Mammary epithelial cell (primary cell): Measurements from ENCODE around the gene GTPBP1.

Source experiments
- EZH2 ChIP-seq: IDR thresholded peaks from 2 replicates; pipeline ENCODE4 v1.6.1; 2012; ENCODE audit warnings: low read length, inconsistent platforms, borderline replicate concordance
- TF ChIP-seq, protein P1 (sequence below), 2 donors: IDR thresholded peaks in 1 of 2; conservative IDR thresholded peaks in 1 of 2; 2 replicates each; pipeline ENCODE4 v1.5.1; 2011 to 2012; ENCODE audit warnings: inconsistent platforms in 2 of 2, low read length in 2 of 2, mild to moderate bottlenecking in 2 of 2, control low read depth in 1 of 2, low read depth in 1 of 2; ENCODE audit not compliant: insufficient read depth in 1 of 2; ENCODE audit errors: extremely low read depth in 1 of 2

DNA sequence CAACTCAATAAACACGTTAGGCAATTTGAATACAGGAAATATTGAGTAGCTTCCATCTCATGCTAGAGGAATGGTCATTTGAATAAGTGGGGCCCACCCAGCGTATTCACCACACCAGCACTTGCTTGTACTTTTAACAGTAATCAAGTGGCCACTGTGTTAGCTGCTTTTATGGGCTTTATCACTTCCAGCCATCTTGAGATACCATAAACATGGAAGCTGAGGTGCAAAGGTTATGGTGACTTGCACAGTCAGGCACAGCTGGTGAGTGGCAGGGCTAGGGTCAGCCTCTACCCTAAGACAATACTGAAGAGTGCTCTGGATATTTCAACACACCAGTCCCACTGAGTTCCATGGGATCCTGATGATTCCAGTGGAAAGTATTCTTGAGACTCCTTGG is 11.7 kb upstream of the GTPBP1 start:
- TF ChIP-seq, protein P1, sequence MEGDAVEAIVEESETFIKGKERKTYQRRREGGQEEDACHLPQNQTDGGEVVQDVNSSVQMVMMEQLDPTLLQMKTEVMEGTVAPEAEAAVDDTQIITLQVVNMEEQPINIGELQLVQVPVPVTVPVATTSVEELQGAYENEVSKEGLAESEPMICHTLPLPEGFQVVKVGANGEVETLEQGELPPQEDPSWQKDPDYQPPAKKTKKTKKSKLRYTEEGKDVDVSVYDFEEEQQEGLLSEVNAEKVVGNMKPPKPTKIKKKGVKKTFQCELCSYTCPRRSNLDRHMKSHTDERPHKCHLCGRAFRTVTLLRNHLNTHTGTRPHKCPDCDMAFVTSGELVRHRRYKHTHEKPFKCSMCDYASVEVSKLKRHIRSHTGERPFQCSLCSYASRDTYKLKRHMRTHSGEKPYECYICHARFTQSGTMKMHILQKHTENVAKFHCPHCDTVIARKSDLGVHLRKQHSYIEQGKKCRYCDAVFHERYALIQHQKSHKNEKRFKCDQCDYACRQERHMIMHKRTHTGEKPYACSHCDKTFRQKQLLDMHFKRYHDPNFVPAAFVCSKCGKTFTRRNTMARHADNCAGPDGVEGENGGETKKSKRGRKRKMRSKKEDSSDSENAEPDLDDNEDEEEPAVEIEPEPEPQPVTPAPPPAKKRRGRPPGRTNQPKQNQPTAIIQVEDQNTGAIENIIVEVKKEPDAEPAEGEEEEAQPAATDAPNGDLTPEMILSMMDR (conservative IDR thresholded peaks at IDR 0.05 in 1 of 2, IDR thresholded peaks at IDR 0.05 in 1 of 2; ENCODE audit: extremely low read depth in 1 of 2, insufficient read depth in 1 of 2, low read depth in 1 of 2, low read length in 2 of 2) = no peak
- TF ChIP-seq EZH2 = no peak
